ENCODE results near the gene GRPEL1. TPM values are rescaled to one million over a fixed set of nuclear protein-coding genes. Genes with fewer than 3 reads are reported as not detected.

GRPEL1 gene
- total and polyA plus RNA-seq, 2 of the 8 experiments (the other 6 are each of a cell fraction or from before 2014, with no cell fraction given): 13.5 to 39.9 TPM

- TF ChIP-seq CHD7 (IDR thresholded peaks at IDR 0.05; ENCODE audit: insufficient replicate concordance, low read length) (no peak), FOSL1 (IDR thresholded peaks at IDR 0.05; ENCODE audit: insufficient read depth, low read depth, low read length) (no peak), CBX8 (IDR thresholded peaks at IDR 0.05; ENCODE audit: borderline replicate concordance, low read depth, low read length) (no peak)
Observed at GRCh38 chr4:7029921-7030320, 37.9 kb downstream of the GRPEL1 start (continued).
